ENCODE results near the gene PLXNA3. TPM values are rescaled to one million over a fixed set of nuclear protein-coding genes. Genes with fewer than 3 reads are reported as not detected.

Gene PLXNA3
- total RNA-seq, 4 donors from 2014 or later: 12.0 to 52.0 (median 29.6) TPM

DNA sequence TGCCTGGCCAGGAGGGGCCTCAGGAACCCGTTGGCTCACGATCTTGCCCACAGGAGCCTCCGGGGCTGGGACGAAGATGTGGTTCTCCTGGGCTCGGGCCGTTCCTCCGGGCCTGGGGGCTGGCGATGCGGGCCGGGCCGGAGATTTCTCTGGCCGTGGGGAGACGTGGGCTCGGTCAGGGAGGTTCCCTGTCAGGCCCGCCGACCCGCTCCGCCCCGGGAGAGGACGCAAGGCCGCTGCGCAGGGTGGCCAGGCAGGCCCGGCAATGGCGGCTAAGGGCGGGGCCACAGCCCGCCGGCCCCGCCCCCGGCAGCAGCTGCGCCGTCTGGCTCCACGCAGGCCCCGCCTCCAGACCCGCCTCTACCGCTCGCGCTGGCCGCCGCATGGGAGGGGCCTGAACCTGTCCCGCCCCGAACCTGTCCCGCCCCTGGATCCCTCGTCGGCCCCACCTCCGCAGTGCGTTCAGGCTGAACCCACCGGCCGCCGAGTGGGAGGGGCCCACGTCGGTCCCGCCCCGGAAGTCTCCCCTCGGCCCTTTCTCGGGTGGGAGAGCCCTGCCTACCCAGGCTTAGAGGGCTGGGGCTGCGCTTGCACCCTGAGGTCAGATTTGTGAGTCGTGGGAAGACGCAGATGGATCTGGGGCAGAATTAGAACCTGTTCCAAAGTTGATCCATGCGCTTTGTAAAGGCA is 58.0 kb downstream of the PLXNA3 start, which contains the start of gene FAM3A:
FAM3A (minus strand) TSS at position 267 of the 690 bp plus-strand sequence. CDS start 460 bp downstream, outside the sequence.
- TF ChIP-seq EP300 (IDR thresholded peaks at IDR 0.05) (no peak), POLR2A (IDR thresholded peaks at IDR 0.05) (peak in 1 of 2 donors; percentile 73), POLR2AphosphoS5 (IDR thresholded peaks at IDR 0.05) (peak; percentile 3 to 64 (median 14))
- TF ChIP-seq, protein P1, sequence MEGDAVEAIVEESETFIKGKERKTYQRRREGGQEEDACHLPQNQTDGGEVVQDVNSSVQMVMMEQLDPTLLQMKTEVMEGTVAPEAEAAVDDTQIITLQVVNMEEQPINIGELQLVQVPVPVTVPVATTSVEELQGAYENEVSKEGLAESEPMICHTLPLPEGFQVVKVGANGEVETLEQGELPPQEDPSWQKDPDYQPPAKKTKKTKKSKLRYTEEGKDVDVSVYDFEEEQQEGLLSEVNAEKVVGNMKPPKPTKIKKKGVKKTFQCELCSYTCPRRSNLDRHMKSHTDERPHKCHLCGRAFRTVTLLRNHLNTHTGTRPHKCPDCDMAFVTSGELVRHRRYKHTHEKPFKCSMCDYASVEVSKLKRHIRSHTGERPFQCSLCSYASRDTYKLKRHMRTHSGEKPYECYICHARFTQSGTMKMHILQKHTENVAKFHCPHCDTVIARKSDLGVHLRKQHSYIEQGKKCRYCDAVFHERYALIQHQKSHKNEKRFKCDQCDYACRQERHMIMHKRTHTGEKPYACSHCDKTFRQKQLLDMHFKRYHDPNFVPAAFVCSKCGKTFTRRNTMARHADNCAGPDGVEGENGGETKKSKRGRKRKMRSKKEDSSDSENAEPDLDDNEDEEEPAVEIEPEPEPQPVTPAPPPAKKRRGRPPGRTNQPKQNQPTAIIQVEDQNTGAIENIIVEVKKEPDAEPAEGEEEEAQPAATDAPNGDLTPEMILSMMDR (IDR thresholded peaks at IDR 0.05): no peak
- Histone ChIP-seq H3K27ac (peak within 1 kb of the TSS; percentile 92), H3K9me3 (no peaks in the 10 kb centered on the region), H3K27me3 (no peaks in the 10 kb centered on the region), H3K4me1 (peaks cover 16% of the 10 kb centered on the region), H3K36me3 (peaks cover 1% of the 10 kb centered on the region), H3K4me3 (peak within 1 kb of the TSS; percentile 66)
- WGBS: 59% methylated on average over 40 of the region's 59 CpGs
- DNase-seq (ENCODE audit: low spot score in 2 of 2): peak; percentile 95 to 96

DNA sequence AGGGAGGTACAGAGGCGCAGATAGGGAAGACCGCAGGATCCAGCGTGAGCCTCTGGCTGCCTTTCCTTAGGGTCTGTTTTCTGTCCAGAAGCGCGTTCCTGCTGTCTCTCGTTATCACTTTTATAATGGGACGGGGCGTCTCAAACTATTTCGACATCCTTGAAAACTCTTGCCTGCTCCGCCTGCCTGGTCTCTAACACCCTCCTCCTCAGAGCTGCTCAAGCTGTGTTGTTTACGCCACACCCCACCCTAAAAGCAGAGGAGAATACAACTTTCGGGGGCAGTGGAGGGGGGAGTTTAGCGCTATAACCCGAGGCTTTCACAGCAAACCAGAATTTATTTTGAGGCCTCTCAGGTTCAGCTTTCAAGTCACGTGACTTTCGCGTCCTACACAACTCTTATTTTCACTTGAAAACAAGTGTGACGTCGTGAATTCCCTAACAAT is 58.6 kb downstream of the PLXNA3 start:
- 43% methylated on average over 19 of the region's 19 CpGs for WGBS
- Histone ChIP-seq H3K36me3 (no peaks in the 10 kb centered on the region), H3K9me3 (no peaks in the 10 kb centered on the region), H3K27me3 (no peaks in the 10 kb centered on the region), H3K27ac (peak overlapping the region; percentile 92), H3K4me1 (peaks cover 16% of the 10 kb centered on the region), H3K4me3 (peak overlapping the region; percentile 66)
- TF ChIP-seq POLR2AphosphoS5 (IDR thresholded peaks at IDR 0.05) (peak in 1 of 3 donors; percentile 23), POLR2A (IDR thresholded peaks at IDR 0.05) (no peak), EP300 (IDR thresholded peaks at IDR 0.05) (no peak)
- TF ChIP-seq, protein P1 (IDR thresholded peaks at IDR 0.05): no peak
- DNase-seq (ENCODE audit: low spot score in 2 of 2): peak in 1 of 2 donors; percentile 70

DNA sequence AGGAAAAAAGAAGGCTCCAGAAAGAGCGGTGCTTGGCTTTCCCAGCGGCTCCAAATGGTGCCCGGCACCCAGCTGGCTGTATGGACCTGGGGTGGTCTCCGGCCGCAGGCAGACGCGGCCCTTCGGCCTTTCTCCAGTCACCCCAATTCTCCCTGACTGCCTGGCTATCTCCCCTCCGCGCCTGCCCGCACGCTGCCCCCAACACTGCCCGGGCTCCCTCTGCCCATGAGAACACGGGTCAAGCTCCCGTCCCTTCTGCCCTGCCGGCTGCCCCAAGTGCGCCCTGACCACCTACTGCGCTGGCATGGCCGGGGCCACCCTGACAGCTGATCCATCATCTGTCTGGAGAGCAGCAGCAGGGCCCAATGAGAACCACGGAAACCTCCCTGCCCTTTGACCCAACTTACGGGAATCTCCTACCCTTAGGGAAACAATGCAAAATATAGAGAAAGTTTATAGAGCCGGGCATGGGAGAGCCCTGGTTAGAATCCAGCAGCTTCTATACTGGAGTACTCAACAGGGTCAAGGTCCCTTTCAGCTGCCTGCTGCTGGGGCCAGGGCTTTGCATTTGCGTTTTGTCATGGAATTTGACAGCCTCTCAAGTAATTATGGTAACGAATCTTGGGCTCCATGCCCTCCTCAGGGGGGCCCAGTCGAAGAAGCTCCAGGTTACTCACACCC is 59.2 kb downstream of the PLXNA3 start:
- TF ChIP-seq, protein P1 (IDR thresholded peaks at IDR 0.05): no peak
- TF ChIP-seq POLR2AphosphoS5 (IDR thresholded peaks at IDR 0.05) (no peak), POLR2A (IDR thresholded peaks at IDR 0.05) (no peak), EP300 (IDR thresholded peaks at IDR 0.05) (no peak)
- Histone ChIP-seq H3K4me1 (peaks cover 16% of the 10 kb centered on the region), H3K4me3 (peak overlapping the region; percentile 66), H3K9me3 (no peaks in the 10 kb centered on the region), H3K27me3 (no peaks in the 10 kb centered on the region), H3K36me3 (no peaks in the 10 kb centered on the region), H3K27ac (peak overlapping the region; percentile 92)
- DNase-seq (ENCODE audit: low spot score in 2 of 2): peak in 1 of 2 donors; percentile 69
- WGBS: 60% methylated on average over 23 of the region's 25 CpGs

DNA sequence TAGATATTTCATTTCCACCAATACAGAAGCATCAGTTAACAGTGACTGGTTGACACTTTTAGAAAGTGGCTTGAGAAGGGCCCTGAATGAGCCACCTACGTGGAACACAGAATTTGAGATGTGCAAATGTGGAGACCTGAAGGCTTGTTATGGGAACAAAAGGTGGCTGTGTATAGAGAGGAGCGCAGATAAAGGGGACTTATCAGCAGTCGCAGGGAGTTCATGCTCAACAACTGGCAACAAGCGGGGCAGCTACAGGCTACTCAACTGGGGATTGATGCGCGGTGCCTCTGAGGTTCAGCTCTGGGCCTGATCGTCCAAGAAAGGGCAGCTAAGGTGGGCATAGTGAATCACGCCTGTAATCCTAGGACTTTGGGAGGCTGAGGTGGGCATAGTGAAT is 61.3 kb downstream of the PLXNA3 start:
- H3K4me1 ChIP-seq: peaks cover 16% of the 10 kb centered on the region
- no peaks in the 10 kb centered on the region for H3K36me3 ChIP-seq
- no peaks in the 10 kb centered on the region for H3K27me3 ChIP-seq
- no peak for DNase-seq (ENCODE audit: low spot score in 2 of 2)
- TF ChIP-seq, protein P1 (IDR thresholded peaks at IDR 0.05): no peak
- TF ChIP-seq POLR2A (IDR thresholded peaks at IDR 0.05) (no peak), EP300 (IDR thresholded peaks at IDR 0.05) (no peak), POLR2AphosphoS5 (IDR thresholded peaks at IDR 0.05) (no peak)
- H3K27ac ChIP-seq: no peak overlapping the region
- H3K9me3 ChIP-seq: no peaks in the 10 kb centered on the region
- WGBS: 92% methylated on average over 8 of the region's 8 CpGs
- H3K4me3 ChIP-seq: no peak overlapping the region

All from suprapubic skin (tissue), 4 donors.